Measurements from ENCODE around the gene CD48. TPM values are rescaled to one million over a fixed set of nuclear protein-coding genes. Genes with fewer than 3 reads are reported as not detected.

CD48 gene
- polyA plus RNA-seq, 1 donor (not counting 4 experiments of a cell fraction or from before 2014, with no cell fraction given), result 0.07 TPM

DNA sequence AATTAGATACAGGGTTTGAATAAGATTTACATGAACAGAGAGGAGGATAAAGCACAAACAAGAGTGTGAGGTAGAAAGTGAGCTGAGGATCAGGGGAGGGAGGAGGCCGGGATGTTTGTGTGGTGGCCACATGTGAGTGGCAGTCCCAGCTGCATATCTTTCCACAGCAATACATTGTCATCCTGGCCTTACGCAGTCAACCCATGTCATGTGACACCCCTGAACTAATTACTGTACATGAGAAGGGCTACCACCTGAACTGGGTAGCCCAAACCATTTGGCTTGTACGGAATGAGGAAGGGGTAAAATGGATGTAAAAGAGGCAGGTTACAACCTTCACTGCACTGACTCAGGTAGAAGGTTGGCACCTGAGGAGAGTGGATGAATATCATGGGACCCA, 31.6 kb upstream of the CD48 start:
- Histone ChIP-seq H3K9ac (ENCODE audit: control insufficient read depth, extremely low read depth, insufficient read depth, low read length) (no peak overlapping the region), H3K4me1 (ENCODE audit: control insufficient read depth, extremely low read depth, insufficient read depth, low read length) (peaks cover 17% of the 10 kb centered on the region), H3K27me3 (ENCODE audit: control insufficient read depth, extremely low read depth, insufficient read depth, low read length) (no peaks in the 10 kb centered on the region), H3K36me3 (ENCODE audit: control insufficient read depth in 2 of 2, extremely low read depth in 1 of 2, insufficient read depth in 2 of 2, low read length in 2 of 2) (no peaks in the 10 kb centered on the region), H4K20me1 (ENCODE audit: control insufficient read depth, extremely low read depth, insufficient read depth, low read length) (no peaks in the 10 kb centered on the region), H3K27ac (ENCODE audit: control insufficient read depth, insufficient read depth, low read length) (no peak overlapping the region), H3K9me1 (ENCODE audit: control insufficient read depth, extremely low read depth, insufficient read depth, low read length) (no peaks in the 10 kb centered on the region), H2AFZ (ENCODE audit: control insufficient read depth, low read length) (no peak overlapping the region), H3K4me3 (ENCODE audit: control insufficient read depth in 2 of 3, extremely low read depth in 1 of 3, insufficient read depth in 2 of 3, low read depth in 1 of 3, low read length in 3 of 3) (no peak overlapping the region), H3K9me3 (ENCODE audit: control insufficient read depth, low read depth, low read length) (no peaks in the 10 kb centered on the region), H3K4me2 (ENCODE audit: control insufficient read depth, extremely low read depth, insufficient read depth, low read depth, low read length) (no peak overlapping the region), H3K79me2 (ENCODE audit: control insufficient read depth, insufficient read depth, low read length) (no peaks in the 10 kb centered on the region)
- TF ChIP-seq EZH2 (IDR thresholded peaks at IDR 0.05; ENCODE audit: low read length), result no peak
- TF ChIP-seq, protein P1, sequence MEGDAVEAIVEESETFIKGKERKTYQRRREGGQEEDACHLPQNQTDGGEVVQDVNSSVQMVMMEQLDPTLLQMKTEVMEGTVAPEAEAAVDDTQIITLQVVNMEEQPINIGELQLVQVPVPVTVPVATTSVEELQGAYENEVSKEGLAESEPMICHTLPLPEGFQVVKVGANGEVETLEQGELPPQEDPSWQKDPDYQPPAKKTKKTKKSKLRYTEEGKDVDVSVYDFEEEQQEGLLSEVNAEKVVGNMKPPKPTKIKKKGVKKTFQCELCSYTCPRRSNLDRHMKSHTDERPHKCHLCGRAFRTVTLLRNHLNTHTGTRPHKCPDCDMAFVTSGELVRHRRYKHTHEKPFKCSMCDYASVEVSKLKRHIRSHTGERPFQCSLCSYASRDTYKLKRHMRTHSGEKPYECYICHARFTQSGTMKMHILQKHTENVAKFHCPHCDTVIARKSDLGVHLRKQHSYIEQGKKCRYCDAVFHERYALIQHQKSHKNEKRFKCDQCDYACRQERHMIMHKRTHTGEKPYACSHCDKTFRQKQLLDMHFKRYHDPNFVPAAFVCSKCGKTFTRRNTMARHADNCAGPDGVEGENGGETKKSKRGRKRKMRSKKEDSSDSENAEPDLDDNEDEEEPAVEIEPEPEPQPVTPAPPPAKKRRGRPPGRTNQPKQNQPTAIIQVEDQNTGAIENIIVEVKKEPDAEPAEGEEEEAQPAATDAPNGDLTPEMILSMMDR (optimal IDR thresholded peaks at IDR 0.05 in 1 of 3, IDR thresholded peaks at IDR 0.05 in 1 of 3, conservative IDR thresholded peaks at IDR 0.05 in 1 of 3; ENCODE audit: extremely low read depth in 1 of 3, insufficient read depth in 2 of 3, low read length in 3 of 3), result no peak
- dilution Hi-C loops (cut with MboI; ENCODE audit: extremely low pct_ligation_motif_present, low sequenced_read_pairs), result no loop called here
- DNase-seq (ENCODE audit: low read depth, low spot score) (no peak), FAIRE-seq (no peak)

- H4K20me1 ChIP-seq (ENCODE audit: control insufficient read depth, extremely low read depth, insufficient read depth, low read length), result no peaks in the 10 kb centered on the region
- no peak for TF ChIP-seq EZH2 (IDR thresholded peaks at IDR 0.05; ENCODE audit: low read length)
- no peaks in the 10 kb centered on the region for H3K9me3 ChIP-seq (ENCODE audit: control insufficient read depth, low read depth, low read length)
- H3K36me3 ChIP-seq (ENCODE audit: control insufficient read depth in 2 of 2, extremely low read depth in 1 of 2, insufficient read depth in 2 of 2, low read length in 2 of 2), result no peaks in the 10 kb centered on the region
- H3K9ac ChIP-seq (ENCODE audit: control insufficient read depth, extremely low read depth, insufficient read depth, low read length), result no peak overlapping the region
- dilution Hi-C loops (cut with MboI; ENCODE audit: extremely low pct_ligation_motif_present, low sequenced_read_pairs), result no loop called here
- H3K4me1 ChIP-seq (ENCODE audit: control insufficient read depth, extremely low read depth, insufficient read depth, low read length), result peaks cover 10% of the 10 kb centered on the region
- H3K4me3 ChIP-seq (ENCODE audit: control insufficient read depth in 2 of 3, extremely low read depth in 1 of 3, insufficient read depth in 2 of 3, low read depth in 1 of 3, low read length in 3 of 3), result no peak overlapping the region
- FAIRE-seq (no peak), DNase-seq (ENCODE audit: low read depth, low spot score) (no peak)
- H3K9me1 ChIP-seq (ENCODE audit: control insufficient read depth, extremely low read depth, insufficient read depth, low read length), result no peaks in the 10 kb centered on the region
- H3K79me2 ChIP-seq (ENCODE audit: control insufficient read depth, insufficient read depth, low read length), result no peaks in the 10 kb centered on the region
- no peak overlapping the region for H3K27ac ChIP-seq (ENCODE audit: control insufficient read depth, insufficient read depth, low read length)
- no peak overlapping the region for H3K4me2 ChIP-seq (ENCODE audit: control insufficient read depth, extremely low read depth, insufficient read depth, low read depth, low read length)
- no peak overlapping the region for H2AFZ ChIP-seq (ENCODE audit: control insufficient read depth, low read length)
- no peaks in the 10 kb centered on the region for H3K27me3 ChIP-seq (ENCODE audit: control insufficient read depth, extremely low read depth, insufficient read depth, low read length)
These were observed 31.0 kb upstream of the CD48 start for GRCh38 chr1:160742428-160743127.

Data from keratinocyte (primary cell).